ENCODE measurements around the gene PCNT. TPM values are rescaled to one million over a fixed set of nuclear protein-coding genes. Genes with fewer than 3 reads are reported as not detected.

Gene PCNT
- polyA plus RNA-seq, 1 donor from 2014 or later = 28.2 TPM

DNA sequence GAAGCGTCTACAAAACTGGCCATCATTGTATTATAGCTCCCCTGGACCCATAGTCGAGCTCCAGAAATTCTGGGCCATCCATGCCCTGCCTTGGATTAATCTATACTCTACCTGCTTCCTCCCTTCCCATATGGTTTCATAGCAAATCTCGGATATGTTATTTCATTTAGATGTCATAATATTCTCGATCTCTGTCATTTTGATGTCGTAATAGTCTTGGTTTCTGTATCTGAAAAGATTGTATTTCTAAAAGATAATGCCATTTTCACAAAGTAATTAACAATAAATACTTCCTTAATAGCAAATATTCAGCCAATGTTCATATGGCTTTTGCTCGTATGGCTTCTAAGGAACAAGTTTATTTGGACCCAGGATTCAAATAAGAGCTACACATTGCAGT is 169.9 kb downstream of the PCNT start:
- Histone ChIP-seq H3K9me2 (ENCODE audit: insufficient read depth, low read length) (no peaks in the 10 kb centered on the region), H3K4me3 (ENCODE audit: low read length) (no peak overlapping the region), H3K27me3 (ENCODE audit: insufficient read depth, low read depth, low read length) (no peaks in the 10 kb centered on the region), H3K36me3 (ENCODE audit: insufficient read depth, low read length) (peaks cover 8% of the 10 kb centered on the region), H4K20me1 (ENCODE audit: insufficient read depth) (no peaks in the 10 kb centered on the region), H3K9ac (ENCODE audit: low read length) (no peak overlapping the region), H3K27ac (ENCODE audit: low read length) (no peak overlapping the region), H2AFZ (ENCODE audit: low read depth, low read length) (no peak overlapping the region), H3K79me2 (replicated peaks; ENCODE audit: insufficient read depth, low read length) (no peaks in the 10 kb centered on the region), H3K4me2 (ENCODE audit: low read length) (no peak overlapping the region), H3K9me3 (ENCODE audit: low read length) (no peaks in the 10 kb centered on the region), H3F3A (ENCODE audit: insufficient read depth, low read length, poor library complexity, severe bottlenecking) (no peaks in the 10 kb centered on the region)
- TF ChIP-seq TAF1 (IDR thresholded peaks at IDR 0.05; ENCODE audit: low read depth) (no peak), SMC3 (conservative IDR thresholded peaks at IDR 0.05; ENCODE audit: poor library complexity) (no peak), EZH2 (IDR thresholded peaks at IDR 0.05; ENCODE audit: borderline replicate concordance, insufficient read depth, low read length, poor library complexity, severe bottlenecking) (no peak), POLR2AphosphoS5 (IDR thresholded peaks at IDR 0.05) (no peak), REST (IDR thresholded peaks at IDR 0.05; ENCODE audit: borderline replicate concordance) (no peak), RAD21 (conservative IDR thresholded peaks at IDR 0.05) (no peak), MXI1 (conservative IDR thresholded peaks at IDR 0.05; ENCODE audit: poor library complexity, severe bottlenecking) (no peak), EP300 (conservative IDR thresholded peaks at IDR 0.05; ENCODE audit: poor library complexity, severe bottlenecking) (no peak)
- TF ChIP-seq, protein P1, sequence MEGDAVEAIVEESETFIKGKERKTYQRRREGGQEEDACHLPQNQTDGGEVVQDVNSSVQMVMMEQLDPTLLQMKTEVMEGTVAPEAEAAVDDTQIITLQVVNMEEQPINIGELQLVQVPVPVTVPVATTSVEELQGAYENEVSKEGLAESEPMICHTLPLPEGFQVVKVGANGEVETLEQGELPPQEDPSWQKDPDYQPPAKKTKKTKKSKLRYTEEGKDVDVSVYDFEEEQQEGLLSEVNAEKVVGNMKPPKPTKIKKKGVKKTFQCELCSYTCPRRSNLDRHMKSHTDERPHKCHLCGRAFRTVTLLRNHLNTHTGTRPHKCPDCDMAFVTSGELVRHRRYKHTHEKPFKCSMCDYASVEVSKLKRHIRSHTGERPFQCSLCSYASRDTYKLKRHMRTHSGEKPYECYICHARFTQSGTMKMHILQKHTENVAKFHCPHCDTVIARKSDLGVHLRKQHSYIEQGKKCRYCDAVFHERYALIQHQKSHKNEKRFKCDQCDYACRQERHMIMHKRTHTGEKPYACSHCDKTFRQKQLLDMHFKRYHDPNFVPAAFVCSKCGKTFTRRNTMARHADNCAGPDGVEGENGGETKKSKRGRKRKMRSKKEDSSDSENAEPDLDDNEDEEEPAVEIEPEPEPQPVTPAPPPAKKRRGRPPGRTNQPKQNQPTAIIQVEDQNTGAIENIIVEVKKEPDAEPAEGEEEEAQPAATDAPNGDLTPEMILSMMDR (IDR thresholded peaks at IDR 0.05; ENCODE audit: poor library complexity, severe bottlenecking) = no peak

Other genes starting within 250 kb of the PCNT start
- not detected in 2 replicates for gene COL6A2, start 226.0 kb upstream of the PCNT start, polyA plus RNA-seq
- gene FTCD, start 168.6 kb upstream of the PCNT start, polyA plus RNA-seq = 1.4 and 2.0 TPM in 2 replicates
- 14.8 and 20.6 TPM in 2 replicates for gene SPATC1L, start 139.7 kb upstream of the PCNT start, polyA plus RNA-seq
- gene LSS, start 95.4 kb upstream of the PCNT start, polyA plus RNA-seq = 101 and 123 TPM in 2 replicates
- 74.2 and 90.7 TPM in 2 replicates for gene MCM3AP, start 38.5 kb upstream of the PCNT start, polyA plus RNA-seq
- 88.4 and 95.3 TPM in 2 replicates for gene YBEY, start 37.8 kb upstream of the PCNT start, polyA plus RNA-seq
- gene C21orf58, start 286 bp upstream of the PCNT start, polyA plus RNA-seq = 2.8 and 3.0 TPM in 2 replicates
- gene DIP2A, start 134.7 kb downstream of the PCNT start, polyA plus RNA-seq = 45.0 and 53.4 TPM in 2 replicates